GM21786 (cell line): ENCODE data around the gene PHLPP1.

Experiments
- ATAC-seq: cut with Tn5 transposase; IDR thresholded peaks from one replicate; pipeline ENCODE4 v1.9.1; 2021; ENCODE audit not compliant: unreplicated experiment

Gene PHLPP1

GRCh38 chr18:62771494-62772270, 56.3 kb downstream of the PHLPP1 start:
- no peak for ATAC-seq

DNA sequence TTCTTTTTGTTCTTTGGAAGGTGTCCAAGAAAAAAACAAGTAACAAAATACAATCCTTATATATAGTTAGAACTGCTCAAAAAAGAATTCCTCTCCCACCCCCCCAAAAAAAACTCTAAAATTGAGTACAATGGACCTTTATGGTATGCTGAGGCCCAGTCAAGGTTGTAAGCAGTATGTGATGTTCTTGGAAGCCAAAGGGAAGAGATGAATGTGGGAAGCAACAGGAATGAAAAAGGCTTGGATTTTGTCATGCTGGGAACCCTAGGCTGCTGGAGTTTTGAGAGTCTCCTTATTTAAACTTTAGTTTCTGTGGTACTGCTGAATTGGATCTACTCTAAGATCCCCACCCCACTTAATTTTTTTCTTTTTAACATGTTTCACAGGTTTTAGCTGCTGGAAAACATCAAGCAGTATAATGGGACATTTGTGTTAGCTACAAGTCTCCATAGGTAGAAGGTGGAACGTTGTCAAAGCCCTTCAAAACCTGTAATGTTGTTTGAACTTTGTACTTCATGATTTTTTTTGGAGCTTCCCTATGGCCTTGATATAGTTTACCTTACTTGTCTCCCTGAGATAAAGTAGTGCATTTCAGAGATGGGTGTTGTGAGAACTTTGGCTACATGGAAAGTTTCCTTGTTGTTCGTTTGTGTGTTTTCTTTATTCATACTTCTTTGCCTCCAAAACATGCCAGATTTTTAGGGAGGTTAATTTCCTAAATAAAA, 57.7 kb downstream of the PHLPP1 start:
- no peak for ATAC-seq

DNA sequence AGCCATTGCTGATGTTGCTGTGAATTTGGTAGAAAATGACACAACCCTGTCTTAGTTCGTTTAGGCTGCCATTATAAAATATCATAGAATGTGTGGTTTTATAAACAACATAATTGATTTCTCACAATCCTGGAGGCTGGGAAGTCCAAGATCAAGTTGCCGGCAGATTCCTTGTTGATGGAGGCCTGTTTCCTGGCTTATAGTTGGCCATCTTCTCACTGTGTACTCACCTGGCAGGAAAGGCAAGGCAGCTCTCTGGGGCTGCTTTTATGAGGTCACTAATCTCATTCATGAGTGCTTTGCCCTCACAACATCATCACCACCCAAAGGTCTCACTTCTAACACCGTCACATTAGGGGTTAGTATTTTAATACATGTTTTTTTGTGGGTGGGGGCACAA, 58.4 kb downstream of the PHLPP1 start:
- ATAC-seq: no peak

GRCh38 chr18:62776024-62776570, 60.8 kb downstream of the PHLPP1 start:
- no peak for ATAC-seq

GRCh38 chr18:62777814-62778213, 62.5 kb downstream of the PHLPP1 start:
- no peak for ATAC-seq

DNA sequence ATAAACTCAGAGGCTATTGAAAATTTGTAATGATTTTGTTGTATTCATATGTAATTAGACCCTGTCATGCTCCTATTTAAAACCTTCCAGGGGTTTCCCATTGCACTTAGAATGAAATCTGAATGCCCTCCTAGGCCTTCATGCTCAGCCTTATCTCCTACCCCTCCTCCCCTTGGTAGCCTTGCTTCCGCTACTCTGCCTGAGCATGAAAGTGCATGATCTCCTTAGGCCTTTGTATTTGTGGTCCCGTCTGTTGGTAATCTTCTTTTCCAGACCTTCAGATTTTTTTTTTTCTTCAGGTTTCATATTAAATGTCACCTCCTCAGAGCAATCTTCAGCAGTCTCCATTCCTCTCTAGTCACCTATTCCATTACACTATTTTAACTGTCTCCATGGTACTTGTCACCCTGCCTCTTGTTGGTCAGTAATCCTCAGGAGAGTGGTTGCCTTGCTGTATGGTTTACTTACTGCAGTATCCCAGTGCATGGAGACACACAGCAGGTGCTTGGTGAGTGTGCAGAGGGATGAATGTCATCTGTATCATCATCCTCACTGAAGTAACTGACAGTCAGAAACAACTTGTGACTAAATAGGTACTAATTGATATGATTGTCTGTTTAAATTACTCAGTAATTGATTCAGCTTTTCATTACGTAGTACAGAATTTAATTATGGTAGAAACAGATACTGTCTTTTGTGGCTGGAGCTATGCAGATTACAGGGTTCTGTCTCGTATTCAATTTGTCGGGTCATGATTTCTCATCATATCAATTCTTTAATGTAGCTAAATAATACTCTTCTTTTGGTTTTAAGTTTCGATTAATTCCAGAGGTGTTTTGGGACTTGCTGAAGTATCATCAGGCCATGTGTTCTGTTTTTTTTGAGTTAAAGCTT, 63.9 kb downstream of the PHLPP1 start:
- ATAC-seq: no peak

DNA sequence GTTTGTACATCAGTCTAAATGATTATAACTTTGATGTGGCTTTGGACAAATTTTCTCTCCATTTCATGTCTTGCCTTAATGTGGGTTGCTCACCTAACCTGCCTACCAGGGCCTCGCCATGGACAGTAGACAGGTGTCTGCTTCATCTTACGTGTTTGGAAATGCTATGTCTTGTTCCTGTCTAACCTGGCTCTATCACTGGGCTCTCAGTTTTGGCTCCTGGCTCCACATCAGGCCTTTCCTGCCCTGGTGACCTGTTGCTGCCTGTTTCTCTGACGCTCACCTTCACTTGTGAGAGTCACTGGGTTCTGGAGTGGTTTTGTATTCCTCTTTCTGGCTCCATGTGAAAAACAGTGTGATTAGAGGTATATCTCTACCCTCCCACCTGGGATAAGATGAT, 65.9 kb downstream of the PHLPP1 start:
- ATAC-seq: no peak

DNA sequence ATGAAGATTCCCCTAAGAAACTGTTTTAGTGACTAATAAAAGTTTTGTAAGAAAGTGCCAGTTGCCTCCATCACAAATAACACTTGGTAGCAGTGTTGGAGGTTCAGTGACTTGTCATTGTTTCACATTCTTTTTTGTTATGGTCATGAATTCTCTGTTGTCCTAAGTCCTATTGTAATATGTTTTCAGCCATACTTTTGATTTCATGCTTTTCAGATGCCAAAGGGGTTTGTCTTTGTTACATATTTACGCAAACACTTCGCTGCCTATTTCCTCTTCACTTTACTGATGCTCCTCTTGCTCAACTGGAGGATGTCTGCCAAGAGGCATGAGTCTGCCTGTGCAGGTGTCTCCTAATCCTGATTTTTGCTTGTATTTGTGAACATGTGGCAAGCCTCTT, 66.6 kb downstream of the PHLPP1 start:
- ATAC-seq: no peak

DNA sequence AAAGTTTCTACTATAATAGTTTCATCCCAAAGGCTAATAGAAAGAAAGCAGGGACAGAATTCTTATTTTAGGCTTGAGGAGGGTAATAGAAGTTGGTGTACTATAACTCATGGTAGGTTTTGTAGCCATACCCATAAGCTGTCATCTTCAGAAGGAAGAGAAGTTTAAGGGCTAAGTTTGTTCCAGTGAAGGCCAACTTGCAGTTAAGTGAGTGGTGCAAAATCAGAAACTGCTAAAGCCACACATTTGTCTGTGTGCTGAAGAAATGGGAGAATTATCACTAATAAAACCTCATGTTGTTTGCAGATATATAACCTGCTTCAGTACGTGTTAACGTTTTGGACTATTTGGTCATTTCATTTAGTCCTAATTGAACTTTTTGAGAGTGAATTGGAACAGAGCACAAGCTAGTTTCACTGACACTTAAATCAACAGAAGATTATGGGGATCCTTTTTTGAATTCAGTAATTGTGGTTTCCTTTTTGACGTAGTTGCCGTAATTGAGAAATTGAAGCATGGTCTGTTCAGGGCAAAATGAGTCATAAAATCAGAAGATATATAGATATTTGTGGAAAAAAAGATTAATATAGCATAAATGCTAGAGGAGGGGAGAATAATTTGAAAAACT, 69.1 kb downstream of the PHLPP1 start:
- ATAC-seq: no peak

DNA sequence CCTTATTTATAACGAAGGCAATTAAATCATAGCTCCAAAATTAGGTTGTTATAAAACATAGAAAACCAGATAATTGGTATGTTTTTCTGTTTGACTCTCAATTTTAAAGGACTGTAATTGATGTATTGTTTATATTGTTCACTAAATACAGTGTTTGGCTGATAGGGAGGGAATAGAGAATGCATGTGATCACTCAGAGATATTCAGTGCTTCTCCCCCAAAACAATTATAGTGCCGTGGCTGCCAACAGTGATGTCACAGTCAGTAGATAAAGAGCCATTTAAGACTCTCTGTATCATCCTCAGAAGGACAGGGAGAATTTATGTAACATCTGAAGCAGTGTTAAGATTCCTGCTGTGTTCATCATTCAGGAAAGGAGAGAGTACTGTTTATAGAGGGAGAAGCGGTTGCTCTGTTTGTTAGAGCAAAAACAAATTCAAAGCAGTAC, 69.6 kb downstream of the PHLPP1 start:
- ATAC-seq: no peak

- no peak for ATAC-seq
Observed at GRCh38 chr18:62786689-62787088, 71.3 kb downstream of the PHLPP1 start.

GRCh38 chr18:62788111-62788510, 72.8 kb downstream of the PHLPP1 start:
- no peak for ATAC-seq

GRCh38 chr18:62788876-62789275, 73.5 kb downstream of the PHLPP1 start:
- ATAC-seq: no peak

- no peak for ATAC-seq
Observed at GRCh38 chr18:62790871-62791772, 75.8 kb downstream of the PHLPP1 start.

DNA sequence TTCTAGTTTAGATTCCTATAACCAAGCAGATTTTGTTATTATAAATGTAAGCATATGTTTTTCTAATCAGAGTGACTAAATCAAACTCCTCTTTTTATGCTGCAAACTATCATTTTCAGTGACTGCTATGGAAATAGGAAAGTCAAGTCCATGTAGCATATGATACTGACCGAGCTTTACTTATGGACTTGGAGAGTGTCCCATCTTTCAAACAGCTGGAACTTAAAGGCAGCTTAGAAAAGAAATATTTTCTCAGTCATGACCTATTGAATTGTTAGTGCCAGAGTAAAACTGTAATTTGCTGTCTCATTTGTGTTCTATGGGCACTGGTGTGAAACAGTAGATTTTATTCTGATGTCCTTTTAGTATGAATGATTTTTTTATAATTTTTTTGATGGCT, 76.7 kb downstream of the PHLPP1 start:
- ATAC-seq: no peak

- ATAC-seq: no peak
Observed at GRCh38 chr18:62795813-62796212, 80.5 kb downstream of the PHLPP1 start.

GRCh38 chr18:62796216-62796621, 80.9 kb downstream of the PHLPP1 start:
- no peak for ATAC-seq

DNA sequence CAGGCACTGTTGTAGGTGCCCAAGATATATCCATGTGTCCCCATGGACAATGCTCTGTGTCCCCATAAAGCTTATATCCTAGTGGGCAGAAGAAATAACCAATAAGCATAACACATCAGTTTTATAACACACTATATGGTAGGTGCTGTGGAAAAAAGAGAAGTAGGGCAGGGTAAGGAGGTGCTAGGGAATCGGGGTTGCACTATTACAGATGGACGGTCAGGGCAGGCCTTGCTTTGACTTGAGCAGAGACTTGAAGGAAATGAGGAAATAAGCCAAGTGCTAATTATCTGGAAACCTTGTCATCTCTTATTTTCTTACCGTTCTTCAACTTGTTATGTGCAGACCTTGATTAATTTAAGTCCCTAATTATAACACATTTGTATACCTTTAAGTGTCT, 82.0 kb downstream of the PHLPP1 start:
- no peak for ATAC-seq

GRCh38 chr18:62799977-62800376, 84.6 kb downstream of the PHLPP1 start:
- no peak for ATAC-seq

- no peak for ATAC-seq
Observed at GRCh38 chr18:62802523-62802922, 87.2 kb downstream of the PHLPP1 start.
